ENCODE data around the gene MAD2L2. TPM values are rescaled to one million over a fixed set of nuclear protein-coding genes. Genes with fewer than 3 reads are reported as not detected.

Gene MAD2L2
- total RNA-seq, 1 donor from 2014 or later: 28.0 TPM

DNA sequence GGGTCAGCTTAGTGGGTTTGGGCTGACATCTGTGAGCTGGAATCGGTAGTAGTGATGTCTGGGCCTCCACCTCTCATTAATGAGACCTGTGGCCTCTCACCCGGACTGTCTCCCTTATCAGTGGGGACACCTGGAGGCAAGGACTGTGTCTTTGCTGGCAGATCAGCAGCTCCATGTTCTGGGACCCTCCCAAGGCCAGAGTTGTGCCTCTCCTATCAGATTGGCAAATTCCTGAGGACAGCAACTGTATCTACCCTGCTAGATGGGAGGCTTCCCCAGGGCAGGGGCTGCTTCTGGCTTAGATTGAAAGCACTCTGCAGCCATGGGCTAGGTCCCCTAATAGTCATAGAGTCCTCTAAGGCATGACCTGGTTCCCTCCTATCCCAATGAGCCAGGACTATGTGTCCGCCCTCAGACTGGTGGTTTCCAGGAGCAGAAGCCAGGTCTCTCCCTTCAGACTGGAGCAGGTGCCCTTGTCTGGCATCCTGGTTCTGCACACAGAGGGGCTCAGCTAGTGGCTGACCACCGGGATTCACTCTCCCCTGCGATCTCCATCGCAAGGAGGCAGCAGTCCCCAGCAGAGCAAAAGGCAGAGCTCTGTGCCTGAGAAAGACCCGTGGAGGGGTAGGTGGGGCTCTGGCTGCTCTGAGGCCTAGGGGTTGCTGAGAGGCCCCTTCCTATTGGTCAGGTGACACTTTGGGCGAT is 16.4 kb upstream of the MAD2L2 start:
- Mint-ChIP-seq H3K27me3 (ENCODE audit: unreplicated experiment) (peaks cover 9% of the 10 kb centered on the region), H3K4me1 (ENCODE audit: unreplicated experiment) (peaks cover 3% of the 10 kb centered on the region), H3K27ac (ENCODE audit: unreplicated experiment) (no peak overlapping the region), H3K9me3 (ENCODE audit: unreplicated experiment) (no peaks in the 10 kb centered on the region), H3K36me3 (ENCODE audit: low read depth, unreplicated experiment) (no peaks in the 10 kb centered on the region), H3K4me3 (ENCODE audit: unreplicated experiment) (no peak overlapping the region)
- TF ChIP-seq, protein P1, sequence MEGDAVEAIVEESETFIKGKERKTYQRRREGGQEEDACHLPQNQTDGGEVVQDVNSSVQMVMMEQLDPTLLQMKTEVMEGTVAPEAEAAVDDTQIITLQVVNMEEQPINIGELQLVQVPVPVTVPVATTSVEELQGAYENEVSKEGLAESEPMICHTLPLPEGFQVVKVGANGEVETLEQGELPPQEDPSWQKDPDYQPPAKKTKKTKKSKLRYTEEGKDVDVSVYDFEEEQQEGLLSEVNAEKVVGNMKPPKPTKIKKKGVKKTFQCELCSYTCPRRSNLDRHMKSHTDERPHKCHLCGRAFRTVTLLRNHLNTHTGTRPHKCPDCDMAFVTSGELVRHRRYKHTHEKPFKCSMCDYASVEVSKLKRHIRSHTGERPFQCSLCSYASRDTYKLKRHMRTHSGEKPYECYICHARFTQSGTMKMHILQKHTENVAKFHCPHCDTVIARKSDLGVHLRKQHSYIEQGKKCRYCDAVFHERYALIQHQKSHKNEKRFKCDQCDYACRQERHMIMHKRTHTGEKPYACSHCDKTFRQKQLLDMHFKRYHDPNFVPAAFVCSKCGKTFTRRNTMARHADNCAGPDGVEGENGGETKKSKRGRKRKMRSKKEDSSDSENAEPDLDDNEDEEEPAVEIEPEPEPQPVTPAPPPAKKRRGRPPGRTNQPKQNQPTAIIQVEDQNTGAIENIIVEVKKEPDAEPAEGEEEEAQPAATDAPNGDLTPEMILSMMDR (IDR thresholded peaks at IDR 0.05; ENCODE audit: unreplicated experiment): no peak
- DNase-seq (ENCODE audit: low spot score): no peak

DNA sequence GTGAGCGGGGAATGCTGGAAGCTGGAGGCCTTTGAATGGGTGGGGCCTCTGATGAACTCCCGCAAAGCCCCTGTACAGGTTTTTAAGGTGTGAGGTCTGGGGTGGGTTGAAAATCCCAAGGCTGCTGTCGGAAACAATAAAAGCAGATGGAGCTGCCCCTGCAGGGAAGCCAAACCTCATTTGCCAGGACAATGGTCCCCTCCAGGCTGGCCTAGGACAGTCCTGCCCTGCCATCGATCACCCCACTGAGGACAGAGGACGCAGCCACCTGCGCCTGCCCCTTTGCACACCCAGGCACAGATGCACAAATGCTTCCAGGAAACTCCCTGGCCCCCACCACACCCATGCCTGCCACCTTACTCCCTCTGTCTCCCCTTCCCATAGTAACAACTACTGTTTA is 14.9 kb upstream of the MAD2L2 start:
- TF ChIP-seq, protein P1 (IDR thresholded peaks at IDR 0.05; ENCODE audit: unreplicated experiment): no peak
- Mint-ChIP-seq H3K27ac (ENCODE audit: unreplicated experiment) (no peak overlapping the region), H3K4me1 (ENCODE audit: unreplicated experiment) (peaks cover 3% of the 10 kb centered on the region), H3K36me3 (ENCODE audit: low read depth, unreplicated experiment) (no peaks in the 10 kb centered on the region), H3K27me3 (ENCODE audit: unreplicated experiment) (peaks cover 9% of the 10 kb centered on the region), H3K9me3 (ENCODE audit: unreplicated experiment) (no peaks in the 10 kb centered on the region), H3K4me3 (ENCODE audit: unreplicated experiment) (no peak overlapping the region)
- DNase-seq (ENCODE audit: low spot score): no peak

DNA sequence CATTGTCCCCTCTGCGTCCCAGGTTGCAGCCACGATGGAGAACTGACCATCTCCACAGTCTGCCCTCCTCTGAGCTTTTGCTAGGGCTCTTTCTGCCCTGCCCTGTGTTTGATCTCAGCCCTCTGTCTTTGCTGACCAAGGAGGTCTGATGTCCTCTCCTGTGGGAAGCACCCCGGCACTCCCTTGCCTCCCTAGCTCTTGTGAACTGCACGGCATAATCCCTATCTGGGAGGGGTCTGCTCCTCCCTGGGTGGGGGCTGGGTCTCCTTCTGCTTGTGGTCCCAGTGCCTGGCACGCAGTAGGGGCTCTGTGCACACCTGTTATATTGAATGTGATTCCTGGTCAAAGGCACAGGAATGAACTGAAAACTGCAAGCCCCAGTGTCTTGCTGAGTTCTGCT is 13.0 kb upstream of the MAD2L2 start:
- H3K4me1 Mint-ChIP-seq (ENCODE audit: unreplicated experiment): peaks cover 12% of the 10 kb centered on the region
- TF ChIP-seq, protein P1 (IDR thresholded peaks at IDR 0.05; ENCODE audit: unreplicated experiment): no peak
- H3K27ac Mint-ChIP-seq (ENCODE audit: unreplicated experiment): no peak overlapping the region
- no peak overlapping the region for H3K4me3 Mint-ChIP-seq (ENCODE audit: unreplicated experiment)
- peaks cover 16% of the 10 kb centered on the region for H3K27me3 Mint-ChIP-seq (ENCODE audit: unreplicated experiment)
- no peak for DNase-seq (ENCODE audit: low spot score)
- peaks cover 5% of the 10 kb centered on the region for H3K36me3 Mint-ChIP-seq (ENCODE audit: low read depth, unreplicated experiment)
- H3K9me3 Mint-ChIP-seq (ENCODE audit: unreplicated experiment): no peaks in the 10 kb centered on the region

DNA sequence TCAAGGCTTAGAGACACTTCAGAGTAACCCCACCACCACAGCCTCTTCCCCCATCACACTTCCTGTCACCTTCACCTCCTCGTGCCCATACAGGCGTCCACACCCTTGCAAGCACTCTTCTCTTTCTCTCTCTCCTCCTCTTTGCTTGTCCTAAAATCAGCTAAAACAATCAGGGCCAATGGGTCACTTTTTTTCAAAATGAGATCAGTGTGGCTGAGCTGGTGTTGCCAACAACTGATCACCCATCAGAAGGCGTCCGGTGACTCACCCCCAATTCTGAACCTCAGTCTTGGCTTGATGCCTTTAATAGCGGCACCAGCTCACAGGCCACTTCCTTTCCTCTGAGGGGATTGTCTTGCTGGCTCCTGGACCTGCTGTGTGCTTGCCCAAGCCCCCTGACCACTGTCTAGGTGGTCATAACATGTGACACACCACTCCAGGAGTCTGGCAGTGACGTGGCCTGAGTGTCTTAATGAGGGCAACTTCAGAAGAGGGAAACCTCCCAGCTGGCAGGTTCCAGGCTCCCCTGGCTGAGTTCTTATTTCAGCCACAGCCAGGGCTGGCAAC is 12.2 kb upstream of the MAD2L2 start:
- Mint-ChIP-seq H3K9me3 (ENCODE audit: unreplicated experiment) (no peaks in the 10 kb centered on the region), H3K36me3 (ENCODE audit: low read depth, unreplicated experiment) (peaks cover 5% of the 10 kb centered on the region), H3K4me1 (ENCODE audit: unreplicated experiment) (peaks cover 12% of the 10 kb centered on the region), H3K27ac (ENCODE audit: unreplicated experiment) (no peak overlapping the region), H3K4me3 (ENCODE audit: unreplicated experiment) (no peak overlapping the region), H3K27me3 (ENCODE audit: unreplicated experiment) (peaks cover 16% of the 10 kb centered on the region)
- TF ChIP-seq, protein P1 (IDR thresholded peaks at IDR 0.05; ENCODE audit: unreplicated experiment): no peak
- DNase-seq (ENCODE audit: low spot score): no peak
